ENCODE data around the gene UNC13C. TPM values are rescaled to one million over a fixed set of nuclear protein-coding genes. Genes with fewer than 3 reads are reported as not detected.

UNC13C gene
- total and polyA plus RNA-seq, 10 of the 15 experiments (the other 5 are each of a cell fraction or from before 2014, with no cell fraction given) = 9.9 to 81.3 (median 25.0) TPM

DNA sequence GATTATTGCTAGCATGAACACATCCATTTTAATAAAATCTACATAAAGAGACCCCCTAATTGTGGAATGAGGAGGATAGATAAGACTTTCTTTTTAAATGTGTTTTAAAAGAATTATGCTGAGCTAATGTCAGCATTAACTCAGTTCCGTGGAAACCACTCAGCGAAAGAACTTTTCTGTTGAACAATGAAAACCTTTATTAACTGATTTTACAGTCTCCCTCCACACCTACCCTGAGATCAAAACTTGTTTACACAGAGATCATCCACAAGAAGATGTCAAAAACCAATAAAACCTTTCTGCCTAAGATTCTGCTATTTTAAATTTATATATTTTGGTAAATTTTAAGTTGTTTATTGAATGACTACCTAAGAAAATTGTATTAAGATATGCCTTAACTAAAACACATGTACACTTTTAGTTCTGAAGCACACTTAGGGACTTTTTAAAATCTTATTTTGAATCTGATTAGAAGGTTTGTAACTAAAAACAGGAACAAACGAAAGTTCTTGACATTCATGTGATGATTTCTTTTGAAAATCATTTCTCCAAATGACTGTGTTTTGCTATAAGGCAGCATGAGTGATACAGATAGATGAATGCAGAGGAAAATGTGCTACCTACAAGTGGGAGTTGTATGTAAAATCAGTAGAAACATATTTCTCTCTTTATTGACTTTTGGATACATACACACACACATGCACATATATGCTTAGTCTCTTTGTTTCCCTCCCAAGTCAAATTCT is 369.0 kb downstream of the UNC13C start (continued):
- TF ChIP-seq SRF (IDR thresholded peaks at IDR 0.05; ENCODE audit: low read depth in 2 of 2, low read length in 2 of 2) (no peak), FOS (IDR thresholded peaks at IDR 0.05; ENCODE audit: borderline replicate concordance, extremely low read depth, insufficient read length) (no peak), YY1 (IDR thresholded peaks at IDR 0.05; ENCODE audit: low read depth, low read length) (no peak), ZNF24 (IDR thresholded peaks at IDR 0.05) (peak; percentile 82), IKZF2 (IDR thresholded peaks at IDR 0.05) (peak; percentile 58 to 75; a peak in 3 of 4 replicates), ASH2L (IDR thresholded peaks at IDR 0.05; ENCODE audit: borderline replicate concordance, low read depth) (no peak), EZH2 (IDR thresholded peaks at IDR 0.05; ENCODE audit: borderline replicate concordance, control insufficient read depth, low read depth, low read length) (no peak), BMI1 (IDR thresholded peaks at IDR 0.05; ENCODE audit: borderline replicate concordance) (0 out of 2 replicates have a peak, but pooled peaks have one; percentile 52), MTA2 (IDR thresholded peaks at IDR 0.05; ENCODE audit: low read depth) (peak; percentile 91), SP1 (IDR thresholded peaks at IDR 0.05; ENCODE audit: low read depth, low read length) (no peak), POLR2A (IDR thresholded peaks at IDR 0.05; ENCODE audit: low read depth, low read length) (no peak)
- TF ChIP-seq, protein P1, sequence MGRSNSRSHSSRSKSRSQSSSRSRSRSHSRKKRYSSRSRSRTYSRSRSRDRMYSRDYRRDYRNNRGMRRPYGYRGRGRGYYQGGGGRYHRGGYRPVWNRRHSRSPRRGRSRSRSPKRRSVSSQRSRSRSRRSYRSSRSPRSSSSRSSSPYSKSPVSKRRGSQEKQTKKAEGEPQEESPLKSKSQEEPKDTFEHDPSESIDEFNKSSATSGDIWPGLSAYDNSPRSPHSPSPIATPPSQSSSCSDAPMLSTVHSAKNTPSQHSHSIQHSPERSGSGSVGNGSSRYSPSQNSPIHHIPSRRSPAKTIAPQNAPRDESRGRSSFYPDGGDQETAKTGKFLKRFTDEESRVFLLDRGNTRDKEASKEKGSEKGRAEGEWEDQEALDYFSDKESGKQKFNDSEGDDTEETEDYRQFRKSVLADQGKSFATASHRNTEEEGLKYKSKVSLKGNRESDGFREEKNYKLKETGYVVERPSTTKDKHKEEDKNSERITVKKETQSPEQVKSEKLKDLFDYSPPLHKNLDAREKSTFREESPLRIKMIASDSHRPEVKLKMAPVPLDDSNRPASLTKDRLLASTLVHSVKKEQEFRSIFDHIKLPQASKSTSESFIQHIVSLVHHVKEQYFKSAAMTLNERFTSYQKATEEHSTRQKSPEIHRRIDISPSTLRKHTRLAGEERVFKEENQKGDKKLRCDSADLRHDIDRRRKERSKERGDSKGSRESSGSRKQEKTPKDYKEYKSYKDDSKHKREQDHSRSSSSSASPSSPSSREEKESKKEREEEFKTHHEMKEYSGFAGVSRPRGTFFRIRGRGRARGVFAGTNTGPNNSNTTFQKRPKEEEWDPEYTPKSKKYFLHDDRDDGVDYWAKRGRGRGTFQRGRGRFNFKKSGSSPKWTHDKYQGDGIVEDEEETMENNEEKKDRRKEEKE (IDR thresholded peaks at IDR 0.05) = no peak
- TF ChIP-seq, protein P2, sequence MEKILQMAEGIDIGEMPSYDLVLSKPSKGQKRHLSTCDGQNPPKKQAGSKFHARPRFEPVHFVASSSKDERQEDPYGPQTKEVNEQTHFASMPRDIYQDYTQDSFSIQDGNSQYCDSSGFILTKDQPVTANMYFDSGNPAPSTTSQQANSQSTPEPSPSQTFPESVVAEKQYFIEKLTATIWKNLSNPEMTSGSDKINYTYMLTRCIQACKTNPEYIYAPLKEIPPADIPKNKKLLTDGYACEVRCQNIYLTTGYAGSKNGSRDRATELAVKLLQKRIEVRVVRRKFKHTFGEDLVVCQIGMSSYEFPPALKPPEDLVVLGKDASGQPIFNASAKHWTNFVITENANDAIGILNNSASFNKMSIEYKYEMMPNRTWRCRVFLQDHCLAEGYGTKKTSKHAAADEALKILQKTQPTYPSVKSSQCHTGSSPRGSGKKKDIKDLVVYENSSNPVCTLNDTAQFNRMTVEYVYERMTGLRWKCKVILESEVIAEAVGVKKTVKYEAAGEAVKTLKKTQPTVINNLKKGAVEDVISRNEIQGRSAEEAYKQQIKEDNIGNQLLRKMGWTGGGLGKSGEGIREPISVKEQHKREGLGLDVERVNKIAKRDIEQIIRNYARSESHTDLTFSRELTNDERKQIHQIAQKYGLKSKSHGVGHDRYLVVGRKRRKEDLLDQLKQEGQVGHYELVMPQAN (conservative IDR thresholded peaks at IDR 0.05) = no peak
- TF ChIP-seq, protein P3, sequence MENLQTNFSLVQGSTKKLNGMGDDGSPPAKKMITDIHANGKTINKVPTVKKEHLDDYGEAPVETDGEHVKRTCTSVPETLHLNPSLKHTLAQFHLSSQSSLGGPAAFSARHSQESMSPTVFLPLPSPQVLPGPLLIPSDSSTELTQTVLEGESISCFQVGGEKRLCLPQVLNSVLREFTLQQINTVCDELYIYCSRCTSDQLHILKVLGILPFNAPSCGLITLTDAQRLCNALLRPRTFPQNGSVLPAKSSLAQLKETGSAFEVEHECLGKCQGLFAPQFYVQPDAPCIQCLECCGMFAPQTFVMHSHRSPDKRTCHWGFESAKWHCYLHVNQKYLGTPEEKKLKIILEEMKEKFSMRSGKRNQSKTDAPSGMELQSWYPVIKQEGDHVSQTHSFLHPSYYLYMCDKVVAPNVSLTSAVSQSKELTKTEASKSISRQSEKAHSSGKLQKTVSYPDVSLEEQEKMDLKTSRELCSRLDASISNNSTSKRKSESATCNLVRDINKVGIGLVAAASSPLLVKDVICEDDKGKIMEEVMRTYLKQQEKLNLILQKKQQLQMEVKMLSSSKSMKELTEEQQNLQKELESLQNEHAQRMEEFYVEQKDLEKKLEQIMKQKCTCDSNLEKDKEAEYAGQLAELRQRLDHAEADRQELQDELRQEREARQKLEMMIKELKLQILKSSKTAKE (IDR thresholded peaks at IDR 0.05; ENCODE audit: low read depth, poor library complexity, severe bottlenecking) = no peak
- TF ChIP-seq, protein P4, sequence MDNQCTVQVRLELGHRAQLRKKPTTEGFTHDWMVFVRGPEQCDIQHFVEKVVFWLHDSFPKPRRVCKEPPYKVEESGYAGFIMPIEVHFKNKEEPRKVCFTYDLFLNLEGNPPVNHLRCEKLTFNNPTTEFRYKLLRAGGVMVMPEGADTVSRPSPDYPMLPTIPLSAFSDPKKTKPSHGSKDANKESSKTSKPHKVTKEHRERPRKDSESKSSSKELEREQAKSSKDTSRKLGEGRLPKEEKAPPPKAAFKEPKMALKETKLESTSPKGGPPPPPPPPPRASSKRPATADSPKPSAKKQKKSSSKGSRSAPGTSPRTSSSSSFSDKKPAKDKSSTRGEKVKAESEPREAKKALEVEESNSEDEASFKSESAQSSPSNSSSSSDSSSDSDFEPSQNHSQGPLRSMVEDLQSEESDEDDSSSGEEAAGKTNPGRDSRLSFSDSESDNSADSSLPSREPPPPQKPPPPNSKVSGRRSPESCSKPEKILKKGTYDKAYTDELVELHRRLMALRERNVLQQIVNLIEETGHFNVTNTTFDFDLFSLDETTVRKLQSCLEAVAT (IDR thresholded peaks at IDR 0.05) = peak; percentile 46; the same call in 1 of the 2 replicates
- TF ChIP-seq, protein P5, sequence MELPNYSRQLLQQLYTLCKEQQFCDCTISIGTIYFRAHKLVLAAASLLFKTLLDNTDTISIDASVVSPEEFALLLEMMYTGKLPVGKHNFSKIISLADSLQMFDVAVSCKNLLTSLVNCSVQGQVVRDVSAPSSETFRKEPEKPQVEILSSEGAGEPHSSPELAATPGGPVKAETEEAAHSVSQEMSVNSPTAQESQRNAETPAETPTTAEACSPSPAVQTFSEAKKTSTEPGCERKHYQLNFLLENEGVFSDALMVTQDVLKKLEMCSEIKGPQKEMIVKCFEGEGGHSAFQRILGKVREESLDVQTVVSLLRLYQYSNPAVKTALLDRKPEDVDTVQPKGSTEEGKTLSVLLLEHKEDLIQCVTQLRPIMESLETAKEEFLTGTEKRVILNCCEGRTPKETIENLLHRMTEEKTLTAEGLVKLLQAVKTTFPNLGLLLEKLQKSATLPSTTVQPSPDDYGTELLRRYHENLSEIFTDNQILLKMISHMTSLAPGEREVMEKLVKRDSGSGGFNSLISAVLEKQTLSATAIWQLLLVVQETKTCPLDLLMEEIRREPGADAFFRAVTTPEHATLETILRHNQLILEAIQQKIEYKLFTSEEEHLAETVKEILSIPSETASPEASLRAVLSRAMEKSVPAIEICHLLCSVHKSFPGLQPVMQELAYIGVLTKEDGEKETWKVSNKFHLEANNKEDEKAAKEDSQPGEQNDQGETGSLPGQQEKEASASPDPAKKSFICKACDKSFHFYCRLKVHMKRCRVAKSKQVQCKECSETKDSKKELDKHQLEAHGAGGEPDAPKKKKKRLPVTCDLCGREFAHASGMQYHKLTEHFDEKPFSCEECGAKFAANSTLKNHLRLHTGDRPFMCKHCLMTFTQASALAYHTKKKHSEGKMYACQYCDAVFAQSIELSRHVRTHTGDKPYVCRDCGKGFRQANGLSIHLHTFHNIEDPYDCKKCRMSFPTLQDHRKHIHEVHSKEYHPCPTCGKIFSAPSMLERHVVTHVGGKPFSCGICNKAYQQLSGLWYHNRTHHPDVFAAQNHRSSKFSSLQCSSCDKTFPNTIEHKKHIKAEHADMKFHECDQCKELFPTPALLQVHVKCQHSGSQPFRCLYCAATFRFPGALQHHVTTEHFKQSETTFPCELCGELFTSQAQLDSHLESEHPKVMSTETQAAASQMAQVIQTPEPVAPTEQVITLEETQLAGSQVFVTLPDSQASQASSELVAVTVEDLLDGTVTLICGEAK (IDR thresholded peaks at IDR 0.05; ENCODE audit: borderline replicate concordance) = peak; percentile 42; the same call in 1 of the 2 replicates

All from GM12878 (cell line).